Ectodermal cell (in vitro differentiated cells): ENCODE results near the gene HOXA2.

Experiments
- H3K27ac ChIP-seq: 2 replicates; pipeline ENCODE4 v1.7.0; 2013; ENCODE audit warnings: mild to moderate bottlenecking, low read depth, low read length; ENCODE audit not compliant: insufficient read depth, poor library complexity, severe bottlenecking
- H3K27me3 ChIP-seq: 2 replicates; pipeline ENCODE4 v1.7.0; 2013; ENCODE audit warnings: mild to moderate bottlenecking, low read length; ENCODE audit not compliant: insufficient read depth, control insufficient read depth, poor library complexity, severe bottlenecking
- H3K36me3 ChIP-seq: one replicate; pipeline ENCODE4 v1.7.0; 2013; ENCODE audit warnings: low read length; ENCODE audit not compliant: control insufficient read depth, insufficient read depth
- H3K4me1 ChIP-seq: one replicate; pipeline ENCODE4 v1.7.0; 2013; ENCODE audit warnings: low read length; ENCODE audit not compliant: control insufficient read depth, insufficient read depth
- H3K4me3 ChIP-seq: 2 replicates; pipeline ENCODE4 v1.7.0; 2013; ENCODE audit warnings: low read depth, low read length, control low read depth; ENCODE audit not compliant: insufficient read depth
- H3K9me3 ChIP-seq: 2 replicates; pipeline ENCODE4 v1.7.0; 2013; ENCODE audit warnings: mild to moderate bottlenecking, low read length, moderate library complexity; ENCODE audit not compliant: control insufficient read depth
- WGBS, 2 experiments: methylation state at CpG; one replicate each; pipeline ENCODE4 v1.1.7; 2013; ENCODE audit warnings: missing lambda C conversion rate in 2 of 2; 5-methylcytosine and 5-hydroxymethylcytosine counted together

HOXA2 gene

DNA sequence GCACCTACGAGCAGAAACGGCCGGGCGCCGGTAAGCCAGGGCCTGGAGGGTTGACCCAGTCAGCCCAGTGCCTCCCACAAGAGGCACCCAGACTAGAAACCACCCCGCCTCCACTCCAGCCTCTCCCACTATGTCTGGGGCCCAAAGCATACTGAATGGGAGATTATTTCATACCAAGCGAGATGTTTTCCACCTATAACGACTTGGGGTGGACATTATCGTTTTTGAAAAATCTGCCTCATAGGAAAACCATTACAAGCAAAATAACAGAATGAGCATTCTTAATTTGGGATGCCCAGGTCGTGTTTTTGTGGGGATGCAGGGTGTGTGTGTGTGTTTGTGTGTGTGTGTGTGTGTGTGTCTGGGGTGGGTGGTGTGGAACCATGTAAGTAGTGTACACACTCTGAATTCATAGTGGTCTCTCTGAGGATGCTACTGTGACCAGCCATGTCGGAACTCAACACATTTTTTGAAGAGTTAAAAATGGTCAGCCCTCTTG, 43.5 kb upstream of the HOXA2 start:
- Histone ChIP-seq H3K4me1 (peaks cover 4% of the 10 kb centered on the region), H3K27me3 (peaks cover 100% of the 10 kb centered on the region), H3K4me3 (no peak overlapping the region), H3K9me3 (no peaks in the 10 kb centered on the region), H3K27ac (no peak overlapping the region), H3K36me3 (no peaks in the 10 kb centered on the region)
- 68 to 75% methylated on average over 11 of the region's 11 CpGs for WGBS, 2 experiments

GRCh38 chr7:27145165-27145913, 42.9 kb upstream of the HOXA2 start:
- Histone ChIP-seq H3K36me3 (no peaks in the 10 kb centered on the region), H3K4me3 (no peak overlapping the region), H3K9me3 (no peaks in the 10 kb centered on the region), H3K27me3 (peaks cover 100% of the 10 kb centered on the region), H3K27ac (no peak overlapping the region), H3K4me1 (peaks cover 4% of the 10 kb centered on the region)
- 64 to 71% methylated on average over 47 of the region's 47 CpGs for WGBS, 2 experiments

DNA sequence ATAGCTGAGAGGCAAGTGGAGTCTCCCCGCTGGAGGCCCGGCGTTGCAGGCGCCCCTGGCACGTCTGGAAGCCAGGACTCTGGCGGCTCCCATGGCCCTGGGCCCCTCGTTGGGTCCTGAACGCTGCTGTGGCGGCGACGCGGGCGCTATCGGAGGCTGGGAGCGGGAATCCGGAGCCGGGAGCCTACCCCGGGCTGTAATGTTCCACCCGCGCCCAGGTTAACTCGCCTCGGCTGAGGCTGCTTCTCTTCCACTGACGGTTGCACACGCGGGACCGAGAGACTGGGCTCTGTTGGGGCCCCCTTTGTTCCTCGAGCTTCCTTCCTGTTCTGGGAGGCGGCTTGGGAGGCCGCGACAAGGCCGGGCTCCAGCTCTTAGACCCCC, 42.3 kb upstream of the HOXA2 start:
- 27 to 28% methylated on average over 31 of the region's 31 CpGs for WGBS, 2 experiments
- peaks cover 4% of the 10 kb centered on the region for H3K4me1 ChIP-seq
- no peaks in the 10 kb centered on the region for H3K9me3 ChIP-seq
- H3K4me3 ChIP-seq, result no peak overlapping the region
- no peak overlapping the region for H3K27ac ChIP-seq
- peaks cover 100% of the 10 kb centered on the region for H3K27me3 ChIP-seq
- H3K36me3 ChIP-seq, result no peaks in the 10 kb centered on the region

DNA sequence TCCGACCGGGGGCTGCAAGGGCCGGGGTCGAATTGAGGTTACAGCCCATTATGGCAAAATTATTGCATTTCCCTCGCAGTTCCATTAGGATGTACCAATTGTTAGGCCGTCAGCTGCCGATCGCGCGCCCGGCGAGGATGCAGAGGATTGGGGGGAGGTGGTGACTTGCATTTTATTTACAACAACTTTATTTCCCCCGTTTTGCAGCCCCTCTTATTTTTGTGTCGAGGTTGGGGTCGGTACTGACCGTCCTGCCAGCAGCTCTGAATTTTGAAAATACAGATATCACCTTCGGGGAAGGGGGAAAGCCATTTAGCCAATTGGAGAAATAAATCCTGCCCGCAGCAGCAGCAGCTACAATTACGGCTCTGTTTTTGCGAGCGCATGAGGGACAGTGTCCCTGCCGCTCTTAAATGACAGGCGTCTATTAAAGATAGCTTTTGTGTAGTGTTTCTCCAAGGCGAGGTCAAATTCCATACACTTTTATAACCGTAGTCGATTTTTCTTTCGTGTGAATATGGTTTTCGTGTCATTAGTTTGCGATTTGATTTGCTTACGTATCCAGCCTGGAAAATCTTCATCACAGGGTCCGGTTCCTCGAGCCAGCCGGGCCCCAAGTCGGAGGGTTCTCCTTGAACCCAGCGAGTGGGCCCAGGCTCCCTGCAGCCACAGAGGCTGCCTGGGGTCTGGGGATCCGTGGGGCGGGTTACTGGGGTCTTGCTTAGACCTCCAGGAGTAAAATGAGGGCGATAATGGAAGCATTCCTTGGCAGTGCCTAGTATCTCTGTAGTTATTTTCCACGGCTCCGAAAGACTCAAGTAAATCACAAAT, 41.7 kb upstream of the HOXA2 start:
- Histone ChIP-seq H3K9me3 (no peaks in the 10 kb centered on the region), H3K36me3 (no peaks in the 10 kb centered on the region), H3K27ac (no peak overlapping the region), H3K4me3 (no peak overlapping the region), H3K4me1 (peaks cover 4% of the 10 kb centered on the region), H3K27me3 (peaks cover 100% of the 10 kb centered on the region)
- WGBS, 2 experiments, result 43 to 52% methylated on average over 36 to 40 of the region's 40 CpGs

GRCh38 chr7:27143023-27143949, 40.8 kb upstream of the HOXA2 start, which contains the start of gene HOXA5:
Gene HOXA5, minus strand, starts transcription at chr7:27143681. Its CDS starts 74 bp downstream, at chr7:27143607.
- H3K27ac ChIP-seq, result no peak within 1 kb of the TSS
- H3K36me3 ChIP-seq, result no peaks in the 10 kb centered on the region
- no peaks in the 10 kb centered on the region for H3K9me3 ChIP-seq
- peaks cover 100% of the 10 kb centered on the region for H3K27me3 ChIP-seq
- WGBS, 2 experiments, result 1% methylated on average over 86 of the region's 86 CpGs
- H3K4me3 ChIP-seq, result peak within 1 kb of the TSS; percentile 39
- H3K4me1 ChIP-seq, result peaks cover 4% of the 10 kb centered on the region

DNA sequence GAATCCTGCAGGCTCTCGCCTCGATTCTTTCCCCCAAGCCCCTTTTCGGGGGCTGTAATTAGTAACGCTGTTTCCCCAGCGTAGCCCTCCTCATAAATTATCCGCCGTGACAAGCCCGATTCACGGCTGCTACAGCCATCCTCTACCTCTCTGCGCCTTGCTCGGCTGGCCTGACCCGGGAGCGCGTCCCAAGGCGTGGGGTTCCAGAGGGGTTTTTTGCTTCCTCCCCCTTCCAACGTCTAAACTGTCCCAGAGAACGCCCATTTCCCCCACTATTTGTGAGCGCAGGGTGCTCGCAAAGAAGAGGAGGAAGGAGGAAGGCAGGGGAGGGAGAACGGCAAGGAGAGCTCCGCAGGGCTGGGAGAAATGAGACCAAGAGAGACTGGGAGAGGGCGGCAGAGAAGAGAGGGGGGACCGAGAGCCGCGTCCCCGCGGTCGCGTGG, 40.1 kb upstream of the HOXA2 start:
- Histone ChIP-seq H3K27me3 (peaks cover 100% of the 10 kb centered on the region), H3K4me3 (no peak overlapping the region), H3K36me3 (no peaks in the 10 kb centered on the region), H3K27ac (no peak overlapping the region), H3K4me1 (peaks cover 4% of the 10 kb centered on the region), H3K9me3 (no peaks in the 10 kb centered on the region)
- WGBS, 2 experiments, result 2 to 3% methylated on average over 28 to 29 of the region's 29 CpGs

DNA sequence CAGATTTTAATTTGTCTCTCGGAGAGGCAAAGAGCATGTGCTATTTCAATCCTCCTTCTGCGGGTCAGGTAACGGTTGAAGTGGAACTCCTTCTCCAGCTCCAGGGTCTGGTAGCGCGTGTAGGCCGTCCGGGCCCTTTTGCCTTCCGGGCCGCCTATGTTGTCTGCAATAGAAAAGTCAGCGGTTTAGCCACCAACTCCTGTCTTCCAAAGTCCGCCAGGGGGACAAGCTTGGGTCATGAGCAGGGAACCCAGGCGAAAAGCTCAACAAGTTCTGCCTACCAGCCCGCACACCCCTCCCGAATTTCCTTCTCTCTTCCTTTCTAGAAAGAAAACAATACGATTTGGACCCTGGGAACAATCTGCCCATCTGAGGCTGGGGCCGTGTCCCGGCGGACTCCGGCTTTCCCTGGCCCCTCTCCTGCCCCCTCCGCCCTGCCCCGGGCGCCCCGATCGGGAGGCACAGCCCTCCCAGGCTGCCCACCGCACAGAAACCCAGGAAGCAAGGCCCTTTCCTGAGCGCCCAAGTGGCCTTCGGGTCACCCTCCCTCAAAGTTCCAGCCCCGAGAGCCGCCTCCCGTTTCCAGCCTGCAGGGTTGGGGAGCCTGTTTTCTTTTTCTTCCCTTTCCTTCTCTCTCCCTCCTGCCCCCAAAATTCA, 39.6 kb upstream of the HOXA2 start:
- Histone ChIP-seq H3K4me1 (peaks cover 4% of the 10 kb centered on the region), H3K27ac (no peak overlapping the region), H3K36me3 (no peaks in the 10 kb centered on the region), H3K4me3 (no peak overlapping the region), H3K9me3 (no peaks in the 10 kb centered on the region), H3K27me3 (peaks cover 100% of the 10 kb centered on the region)
- WGBS, 2 experiments, result 3 to 4% methylated on average over 30 of the region's 30 CpGs

DNA sequence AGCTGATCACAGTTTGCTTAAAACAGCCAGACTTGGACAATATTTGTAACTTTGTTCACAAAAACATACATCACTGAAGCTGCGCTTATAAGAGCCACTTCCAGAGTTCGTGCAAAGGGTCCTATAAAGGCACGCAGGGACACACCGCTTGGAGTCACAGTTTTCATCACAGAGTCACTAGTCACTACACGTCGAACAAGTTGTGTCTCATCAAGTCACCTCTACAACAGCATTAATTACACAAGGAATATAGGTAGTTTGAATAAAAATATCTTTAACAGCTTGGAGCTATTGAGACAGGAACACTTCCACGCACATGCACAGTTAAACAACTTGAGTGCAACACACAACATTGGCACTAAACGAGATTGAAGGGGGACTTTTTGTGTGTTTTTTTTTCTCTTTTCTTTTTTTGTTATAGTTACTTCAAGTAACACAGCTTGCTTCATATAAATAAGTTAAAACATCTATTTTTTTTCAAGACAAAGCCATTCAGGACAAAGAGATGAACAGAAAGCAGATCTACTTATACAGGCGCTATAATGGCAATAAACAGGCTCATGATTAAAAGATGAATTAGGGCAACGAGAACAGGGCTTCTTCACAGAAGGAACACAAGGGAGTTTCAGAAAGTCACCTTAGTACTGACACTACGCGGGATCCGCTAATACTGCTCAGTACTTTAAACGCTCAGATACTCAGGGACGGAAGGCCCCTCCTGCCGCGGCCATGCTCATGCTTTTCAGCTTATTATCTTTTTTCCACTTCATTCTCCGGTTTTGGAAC, 38.8 kb upstream of the HOXA2 start:
- Histone ChIP-seq H3K36me3 (no peaks in the 10 kb centered on the region), H3K4me3 (no peak overlapping the region), H3K27me3 (peaks cover 100% of the 10 kb centered on the region), H3K9me3 (no peaks in the 10 kb centered on the region), H3K27ac (no peak overlapping the region), H3K4me1 (peaks cover 4% of the 10 kb centered on the region)
- 30 to 33% methylated on average over 17 to 18 of the region's 18 CpGs for WGBS, 2 experiments
